MM.1S (cell line): Measurements from ENCODE around the gene RC3H2.

Experiments used
- CTCF ChIP-seq: fragments of 300-600 bp; sonication (generic); IDR thresholded peaks from 2 replicates; pipeline ENCODE4 v1.5.1; 2016; ENCODE audit warnings: antibody characterized with exemption, low read length, mixed read lengths
- EZH2 ChIP-seq: fragments of 300-600 bp; sonication (generic); optimal IDR thresholded peaks from 2 replicates; pipeline ENCODE3; 2017; ENCODE audit warnings: low read depth, mild to moderate bottlenecking, antibody characterized with exemption, low read length, mixed read lengths

GRCh38 chr9:122860319-122861142 lies 44.6 kb downstream of the RC3H2 start:
- TF ChIP-seq CTCF (no peak), EZH2 (no peak)
